ENCODE results near the gene ATP9B. TPM values are rescaled to one million over a fixed set of nuclear protein-coding genes. Genes with fewer than 3 reads are reported as not detected.

The ATP9B gene
- total and polyA plus RNA-seq, 9 donors = 11.2 to 31.2 (median 16.0) TPM

GRCh38 chr18:79048245-79048632, 21.0 kb upstream of the ATP9B start:
- Histone ChIP-seq H3K27ac (ENCODE audit: low read length) (no peak overlapping the region), H3K4me3 (ENCODE audit: low read length) (no peak overlapping the region), H3K36me3 (ENCODE audit: control insufficient read depth, insufficient read depth, low read length) (no peaks in the 10 kb centered on the region), H3K9me3 (replicated peaks; ENCODE audit: control insufficient read depth, low read depth, low read length) (no peaks in the 10 kb centered on the region), H3K27me3 (ENCODE audit: control insufficient read depth, insufficient read depth, low read length) (peaks cover 6% of the 10 kb centered on the region), H3K4me1 (ENCODE audit: control insufficient read depth, insufficient read depth, low read length) (no peaks in the 10 kb centered on the region)
- no peak for DNase-seq
- WGBS (ENCODE audit: insufficient coverage) = 82% methylated on average over 8 of the region's 8 CpGs

GRCh38 chr18:79049506-79049905, 19.7 kb upstream of the ATP9B start:
- no peaks in the 10 kb centered on the region for H3K4me1 ChIP-seq (ENCODE audit: control insufficient read depth, insufficient read depth, low read length)
- 80% methylated on average over 2 of the region's 3 CpGs for WGBS (ENCODE audit: insufficient coverage)
- no peak for DNase-seq
- H3K27me3 ChIP-seq (ENCODE audit: control insufficient read depth, insufficient read depth, low read length) = peaks cover 8% of the 10 kb centered on the region
- no peaks in the 10 kb centered on the region for H3K9me3 ChIP-seq (replicated peaks; ENCODE audit: control insufficient read depth, low read depth, low read length)
- H3K4me3 ChIP-seq (ENCODE audit: low read length) = no peak overlapping the region
- H3K27ac ChIP-seq (ENCODE audit: low read length) = no peak overlapping the region
- no peaks in the 10 kb centered on the region for H3K36me3 ChIP-seq (ENCODE audit: control insufficient read depth, insufficient read depth, low read length)

- peaks cover 8% of the 10 kb centered on the region for H3K27me3 ChIP-seq (ENCODE audit: control insufficient read depth, insufficient read depth, low read length)
- 63% methylated on average over 2 of the region's 5 CpGs for WGBS (ENCODE audit: insufficient coverage)
- H3K4me1 ChIP-seq (ENCODE audit: control insufficient read depth, insufficient read depth, low read length) = no peaks in the 10 kb centered on the region
- no peaks in the 10 kb centered on the region for H3K36me3 ChIP-seq (ENCODE audit: control insufficient read depth, insufficient read depth, low read length)
- H3K4me3 ChIP-seq (ENCODE audit: low read length) = no peak overlapping the region
- no peak overlapping the region for H3K27ac ChIP-seq (ENCODE audit: low read length)
- no peak for DNase-seq
- H3K9me3 ChIP-seq (replicated peaks; ENCODE audit: control insufficient read depth, low read depth, low read length) = no peaks in the 10 kb centered on the region
Observed at GRCh38 chr18:79050005-79050404, 19.2 kb upstream of the ATP9B start.

GRCh38 chr18:79056827-79057367, 12.3 kb upstream of the ATP9B start:
- H3K27ac ChIP-seq (ENCODE audit: low read length) = no peak overlapping the region
- H3K4me1 ChIP-seq (ENCODE audit: control insufficient read depth, insufficient read depth, low read length) = no peaks in the 10 kb centered on the region
- H3K9me3 ChIP-seq (replicated peaks; ENCODE audit: control insufficient read depth, low read depth, low read length) = no peaks in the 10 kb centered on the region
- peaks cover 5% of the 10 kb centered on the region for H3K27me3 ChIP-seq (ENCODE audit: control insufficient read depth, insufficient read depth, low read length)
- WGBS (ENCODE audit: insufficient coverage) = 93% methylated on average over 7 of the region's 9 CpGs
- no peaks in the 10 kb centered on the region for H3K36me3 ChIP-seq (ENCODE audit: control insufficient read depth, insufficient read depth, low read length)
- no peak overlapping the region for H3K4me3 ChIP-seq (ENCODE audit: low read length)
- no peak for DNase-seq

- Histone ChIP-seq H3K4me3 (ENCODE audit: low read length) (no peak overlapping the region), H3K36me3 (ENCODE audit: control insufficient read depth, insufficient read depth, low read length) (no peaks in the 10 kb centered on the region), H3K4me1 (ENCODE audit: control insufficient read depth, insufficient read depth, low read length) (no peaks in the 10 kb centered on the region), H3K27me3 (ENCODE audit: control insufficient read depth, insufficient read depth, low read length) (peaks cover 3% of the 10 kb centered on the region), H3K9me3 (replicated peaks; ENCODE audit: control insufficient read depth, low read depth, low read length) (no peaks in the 10 kb centered on the region), H3K27ac (ENCODE audit: low read length) (no peak overlapping the region)
- no peak for DNase-seq
- no CpG with 5 or more reads among the region's 2 CpGs for WGBS (ENCODE audit: insufficient coverage)
Observed at GRCh38 chr18:79058007-79058406, 11.2 kb upstream of the ATP9B start.

DNA sequence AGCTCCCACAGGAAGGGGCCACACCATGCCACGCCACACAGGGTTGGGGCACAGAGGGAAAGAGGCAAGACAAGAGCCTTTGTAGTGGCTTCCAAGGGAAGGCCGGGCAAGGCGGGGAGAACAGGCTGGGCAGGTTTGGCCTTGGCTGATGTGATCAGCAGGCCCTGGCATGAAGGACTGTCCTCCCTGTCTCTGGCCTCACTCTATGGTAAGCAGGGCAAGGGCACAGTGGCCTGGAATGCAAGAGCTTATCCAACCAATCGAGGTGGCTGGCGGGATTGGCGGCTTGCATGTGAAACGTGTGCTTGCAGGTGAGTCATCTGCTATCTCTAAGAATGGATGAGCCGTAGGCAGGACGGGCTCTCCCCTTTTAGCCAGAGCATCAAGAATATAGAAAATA, 6.4 kb upstream of the ATP9B start:
- Histone ChIP-seq H3K27me3 (ENCODE audit: control insufficient read depth, insufficient read depth, low read length) (no peaks in the 10 kb centered on the region), H3K27ac (ENCODE audit: low read length) (no peak overlapping the region), H3K9me3 (replicated peaks; ENCODE audit: control insufficient read depth, low read depth, low read length) (no peaks in the 10 kb centered on the region), H3K4me3 (ENCODE audit: low read length) (no peak overlapping the region), H3K36me3 (ENCODE audit: control insufficient read depth, insufficient read depth, low read length) (no peaks in the 10 kb centered on the region), H3K4me1 (ENCODE audit: control insufficient read depth, insufficient read depth, low read length) (no peaks in the 10 kb centered on the region)
- no peak for DNase-seq
- 98% methylated on average over 3 of the region's 9 CpGs for WGBS (ENCODE audit: insufficient coverage)

DNA sequence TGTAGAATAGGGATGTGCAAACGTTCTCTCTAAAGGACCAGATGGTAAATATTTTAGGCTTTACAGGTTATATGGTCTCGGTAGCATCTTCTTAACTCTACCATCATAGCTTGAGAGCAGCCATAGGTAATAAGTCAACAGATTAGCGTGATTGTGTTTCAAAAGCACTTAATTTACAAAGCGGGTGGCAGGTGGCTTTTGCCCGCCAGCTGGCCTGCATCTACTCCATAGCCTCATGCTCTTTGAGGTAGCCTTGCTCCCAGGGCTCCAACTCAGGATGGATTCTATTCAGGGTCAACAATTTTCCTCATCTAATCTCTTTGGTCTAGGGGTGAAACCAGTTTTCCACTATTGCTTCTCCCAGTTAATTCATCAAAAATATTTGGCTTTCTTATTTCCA, 5.0 kb upstream of the ATP9B start:
- DNase-seq = no peak
- no peaks in the 10 kb centered on the region for H3K36me3 ChIP-seq (ENCODE audit: control insufficient read depth, insufficient read depth, low read length)
- H3K27me3 ChIP-seq (ENCODE audit: control insufficient read depth, insufficient read depth, low read length) = no peaks in the 10 kb centered on the region
- no peak overlapping the region for H3K27ac ChIP-seq (ENCODE audit: low read length)
- WGBS (ENCODE audit: insufficient coverage) = 100% methylated on average over 1 of the region's 5 CpGs
- H3K9me3 ChIP-seq (replicated peaks; ENCODE audit: control insufficient read depth, low read depth, low read length) = no peaks in the 10 kb centered on the region
- no peak overlapping the region for H3K4me3 ChIP-seq (ENCODE audit: low read length)
- peaks cover 6% of the 10 kb centered on the region for H3K4me1 ChIP-seq (ENCODE audit: control insufficient read depth, insufficient read depth, low read length)

- no peaks in the 10 kb centered on the region for H3K9me3 ChIP-seq (replicated peaks; ENCODE audit: control insufficient read depth, low read depth, low read length)
- H3K4me1 ChIP-seq (ENCODE audit: control insufficient read depth, insufficient read depth, low read length) = peaks cover 6% of the 10 kb centered on the region
- DNase-seq = no peak
- H3K4me3 ChIP-seq (ENCODE audit: low read length) = no peak overlapping the region
- H3K27ac ChIP-seq (ENCODE audit: low read length) = no peak overlapping the region
- no peaks in the 10 kb centered on the region for H3K27me3 ChIP-seq (ENCODE audit: control insufficient read depth, insufficient read depth, low read length)
- no peaks in the 10 kb centered on the region for H3K36me3 ChIP-seq (ENCODE audit: control insufficient read depth, insufficient read depth, low read length)
- WGBS (ENCODE audit: insufficient coverage) = 85% methylated on average over 2 of the region's 2 CpGs
Observed at GRCh38 chr18:79065802-79066201, 3.4 kb upstream of the ATP9B start.

- H3K36me3 ChIP-seq (ENCODE audit: control insufficient read depth, insufficient read depth, low read length) = no peaks in the 10 kb centered on the region
- peaks cover 6% of the 10 kb centered on the region for H3K4me1 ChIP-seq (ENCODE audit: control insufficient read depth, insufficient read depth, low read length)
- peak; percentile 9 for DNase-seq
- no peak overlapping the region for H3K4me3 ChIP-seq (ENCODE audit: low read length)
- H3K27ac ChIP-seq (ENCODE audit: low read length) = peak overlapping the region; percentile 97
- H3K27me3 ChIP-seq (ENCODE audit: control insufficient read depth, insufficient read depth, low read length) = no peaks in the 10 kb centered on the region
- 98% methylated on average over 3 of the region's 4 CpGs for WGBS (ENCODE audit: insufficient coverage)
- H3K9me3 ChIP-seq (replicated peaks; ENCODE audit: control insufficient read depth, low read depth, low read length) = no peaks in the 10 kb centered on the region
Observed at GRCh38 chr18:79067611-79068010, 1.6 kb upstream of the ATP9B start.

DNA sequence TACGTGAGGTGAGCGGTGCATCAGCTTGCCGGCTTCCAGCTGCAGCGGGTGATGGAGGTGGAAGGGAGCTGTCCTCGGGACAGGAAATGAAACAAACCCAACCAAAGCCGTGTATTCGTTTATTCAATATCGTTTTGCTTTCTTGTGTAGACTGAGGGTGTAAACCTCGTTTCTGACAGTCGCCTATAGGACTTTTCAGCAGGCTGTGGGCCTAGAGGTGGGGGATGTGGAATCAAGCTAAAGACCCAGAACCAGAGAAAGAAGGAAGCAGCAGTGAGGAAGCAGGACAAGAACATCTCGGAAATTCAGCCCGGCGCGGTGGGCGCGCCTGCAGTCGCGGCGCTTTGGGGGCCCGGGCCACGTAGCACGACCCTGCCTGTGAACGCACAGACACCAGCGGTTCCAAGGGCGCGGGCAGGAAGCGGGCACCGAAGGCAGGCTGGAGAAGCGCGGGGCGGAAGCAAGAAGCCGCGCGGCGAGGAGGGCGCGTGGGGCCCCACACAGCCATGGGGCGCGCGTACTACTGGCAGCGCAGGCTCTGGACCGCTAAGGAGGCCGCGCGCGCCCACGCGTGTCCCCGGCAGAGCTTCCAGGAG, 755 bp upstream of the ATP9B start:
- no peaks in the 10 kb centered on the region for H3K9me3 ChIP-seq (replicated peaks; ENCODE audit: control insufficient read depth, low read depth, low read length)
- H3K36me3 ChIP-seq (ENCODE audit: control insufficient read depth, insufficient read depth, low read length) = no peaks in the 10 kb centered on the region
- peak overlapping the region; percentile 62 for H3K4me3 ChIP-seq (ENCODE audit: low read length)
- peaks cover 6% of the 10 kb centered on the region for H3K4me1 ChIP-seq (ENCODE audit: control insufficient read depth, insufficient read depth, low read length)
- DNase-seq = peak; percentile 61
- H3K27ac ChIP-seq (ENCODE audit: low read length) = peak overlapping the region; percentile 97
- H3K27me3 ChIP-seq (ENCODE audit: control insufficient read depth, insufficient read depth, low read length) = no peaks in the 10 kb centered on the region
- 6% methylated on average over 41 of the region's 49 CpGs for WGBS (ENCODE audit: insufficient coverage)

GRCh38 chr18:79069717-79070151, 540 bp downstream of the ATP9B start:
- Histone ChIP-seq H3K27me3 (ENCODE audit: control insufficient read depth, insufficient read depth, low read length) (no peaks in the 10 kb centered on the region), H3K9me3 (replicated peaks; ENCODE audit: control insufficient read depth, low read depth, low read length) (no peaks in the 10 kb centered on the region), H3K4me1 (ENCODE audit: control insufficient read depth, insufficient read depth, low read length) (peaks cover 6% of the 10 kb centered on the region), H3K36me3 (ENCODE audit: control insufficient read depth, insufficient read depth, low read length) (peaks cover 3% of the 10 kb centered on the region), H3K4me3 (ENCODE audit: low read length) (peak overlapping the region; percentile 62), H3K27ac (ENCODE audit: low read length) (peak overlapping the region; percentile 97)
- DNase-seq = no peak
- 0% methylated on average over 10 of the region's 20 CpGs for WGBS (ENCODE audit: insufficient coverage)
